Breast epithelium (tissue), 3 donors: Measurements from ENCODE around the gene HSD3B2.

Experiments
- POLR2A ChIP-seq: fragments of 450-650 bp; IDR thresholded peaks from one replicate; pipeline ENCODE4 v1.6.1; 2016; ENCODE audit warnings: antibody characterized with exemption, mild to moderate bottlenecking, moderate library complexity
- POLR2AphosphoS5 ChIP-seq, 3 donors: sonication (generic); formaldehyde crosslinking; IDR thresholded peaks; one replicate each; pipeline ENCODE4 v1.6.1; 2017; ENCODE audit warnings: antibody characterized with exemption in 3 of 3
- TF ChIP-seq, protein P1 (sequence below), 3 donors: fragments of 450-650 bp; IDR thresholded peaks; one replicate each; pipeline ENCODE4 v1.5.1; 2016 to 2017; ENCODE audit warnings: antibody characterized with exemption in 3 of 3, mild to moderate bottlenecking in 3 of 3, moderate library complexity in 3 of 3

DNA sequence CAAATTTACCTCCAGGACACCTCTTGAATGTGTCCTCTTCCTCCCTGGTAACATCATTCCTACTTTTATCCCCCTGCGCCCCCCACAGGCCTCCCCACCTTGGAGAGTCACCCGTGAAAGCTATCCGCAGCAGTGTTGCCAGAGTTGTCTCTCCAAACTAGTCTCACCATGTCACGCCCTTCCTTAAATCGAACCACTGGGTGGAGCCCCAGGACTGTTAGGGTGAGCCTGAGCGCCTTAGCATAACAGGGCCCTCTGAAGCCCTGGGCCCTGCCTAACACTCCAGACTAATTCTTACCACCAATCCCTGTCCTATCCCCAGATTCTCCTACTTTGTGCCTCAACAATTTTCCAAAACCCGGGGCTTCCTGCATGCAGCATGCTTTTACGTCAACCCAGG, 35.0 kb downstream of the HSD3B2 start:
- TF ChIP-seq POLR2AphosphoS5 (IDR thresholded peaks at IDR 0.05), result no peak
- TF ChIP-seq, protein P1, sequence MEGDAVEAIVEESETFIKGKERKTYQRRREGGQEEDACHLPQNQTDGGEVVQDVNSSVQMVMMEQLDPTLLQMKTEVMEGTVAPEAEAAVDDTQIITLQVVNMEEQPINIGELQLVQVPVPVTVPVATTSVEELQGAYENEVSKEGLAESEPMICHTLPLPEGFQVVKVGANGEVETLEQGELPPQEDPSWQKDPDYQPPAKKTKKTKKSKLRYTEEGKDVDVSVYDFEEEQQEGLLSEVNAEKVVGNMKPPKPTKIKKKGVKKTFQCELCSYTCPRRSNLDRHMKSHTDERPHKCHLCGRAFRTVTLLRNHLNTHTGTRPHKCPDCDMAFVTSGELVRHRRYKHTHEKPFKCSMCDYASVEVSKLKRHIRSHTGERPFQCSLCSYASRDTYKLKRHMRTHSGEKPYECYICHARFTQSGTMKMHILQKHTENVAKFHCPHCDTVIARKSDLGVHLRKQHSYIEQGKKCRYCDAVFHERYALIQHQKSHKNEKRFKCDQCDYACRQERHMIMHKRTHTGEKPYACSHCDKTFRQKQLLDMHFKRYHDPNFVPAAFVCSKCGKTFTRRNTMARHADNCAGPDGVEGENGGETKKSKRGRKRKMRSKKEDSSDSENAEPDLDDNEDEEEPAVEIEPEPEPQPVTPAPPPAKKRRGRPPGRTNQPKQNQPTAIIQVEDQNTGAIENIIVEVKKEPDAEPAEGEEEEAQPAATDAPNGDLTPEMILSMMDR (IDR thresholded peaks at IDR 0.05), result no peak
- no peak for TF ChIP-seq POLR2A
